ENCODE data around the gene DHRS13. TPM values are rescaled to one million over a fixed set of nuclear protein-coding genes. Genes with fewer than 3 reads are reported as not detected.

The DHRS13 gene
- total and polyA plus RNA-seq, 2 donors (not counting 3 experiments of a cell fraction or from before 2014, with no cell fraction given): 7.2 to 9.3 TPM

DNA sequence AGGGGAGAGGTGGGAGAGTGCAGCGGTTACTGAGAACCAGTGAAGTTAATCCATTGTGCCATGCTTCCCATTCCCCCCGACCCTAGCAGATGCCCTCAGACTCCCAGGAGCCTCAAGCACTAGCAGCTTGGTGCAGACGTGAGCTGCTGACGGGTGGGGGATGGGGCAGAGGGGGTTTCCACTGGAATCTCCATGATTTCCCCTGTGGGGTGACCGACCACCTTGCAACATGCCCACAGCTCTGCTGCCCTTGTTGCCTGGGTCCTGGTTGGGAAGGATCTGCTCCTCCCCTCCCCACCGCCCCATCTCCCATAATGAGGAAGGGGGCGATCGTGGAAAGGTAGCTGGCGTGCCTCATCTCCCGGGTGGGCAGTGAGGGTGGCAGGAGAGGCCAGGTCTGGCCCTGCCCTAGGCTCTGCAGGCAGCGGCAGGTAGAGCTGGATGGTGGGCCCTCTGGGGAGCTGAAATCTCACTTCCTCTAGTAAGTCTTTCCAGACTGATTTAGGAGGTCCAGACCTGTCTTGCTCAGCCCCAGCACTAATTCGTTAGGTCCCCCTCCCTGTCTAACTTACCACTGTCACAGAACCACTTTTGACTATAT, 14.9 kb downstream of the DHRS13 start:
- ChIA-PET POLR2A (no interaction called here), CTCF (interaction anchor here (0.7 to 1.7 kb wide), 2 partner anchors 13 to 16 kb away, joined by 3 read pairs; no protein-coding TSS in a partner anchor)
- intact Hi-C loops (cut with micrococcal nuclease): no loop called here

More for the DNA sequence above, 14.9 kb downstream of the DHRS13 start:
- peaks cover 7% of the 10 kb centered on the region for H3K79me2 ChIP-seq (ENCODE audit: control insufficient read depth, insufficient read depth, low read length)
- no peaks in the 10 kb centered on the region for H4K20me1 ChIP-seq (replicated peaks; ENCODE audit: control insufficient read depth, extremely low read depth, insufficient read depth, low read length)
- H3K4me2 ChIP-seq (ENCODE audit: insufficient read depth, low read length): no peak overlapping the region
- DNase-seq (ENCODE audit: low read depth, low spot score): no peak
- H3K4me3 ChIP-seq (replicated peaks in 1 of 3; ENCODE audit: insufficient read depth in 1 of 3, low read depth in 1 of 3, low read length in 3 of 3): no peak overlapping the region
- H3K9me3 ChIP-seq (replicated peaks; ENCODE audit: control insufficient read depth, insufficient read depth, low read length): no peaks in the 10 kb centered on the region
- no peak overlapping the region for H2AFZ ChIP-seq (ENCODE audit: low read depth, low read length)
- no peaks in the 10 kb centered on the region for H3K9me1 ChIP-seq (replicated peaks; ENCODE audit: control insufficient read depth, extremely low read depth, insufficient read depth, low read length)
- peaks cover 29% of the 10 kb centered on the region for H3K4me1 ChIP-seq (ENCODE audit: control insufficient read depth, extremely low read depth, insufficient read depth, low read length)
- no peak overlapping the region for H3K27ac ChIP-seq (ENCODE audit: insufficient read depth, low read depth, low read length)
- no peaks in the 10 kb centered on the region for H3K27me3 ChIP-seq (ENCODE audit: control insufficient read depth in 2 of 2, insufficient read depth in 2 of 2, low read length in 2 of 2)
- H3K36me3 ChIP-seq (ENCODE audit: control insufficient read depth in 2 of 2, extremely low read depth in 1 of 2, insufficient read depth in 2 of 2, low read length in 2 of 2): peaks cover 0 to 24% of the 10 kb centered on the region in 2 experiments
- no peak for TF ChIP-seq MYC (IDR thresholded peaks at IDR 0.05; ENCODE audit: low read depth, low read length)
- TF ChIP-seq, protein P1, sequence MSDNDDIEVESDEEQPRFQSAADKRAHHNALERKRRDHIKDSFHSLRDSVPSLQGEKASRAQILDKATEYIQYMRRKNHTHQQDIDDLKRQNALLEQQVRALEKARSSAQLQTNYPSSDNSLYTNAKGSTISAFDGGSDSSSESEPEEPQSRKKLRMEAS (IDR thresholded peaks at IDR 0.05; ENCODE audit: insufficient read depth, insufficient read length): no peak
- TF ChIP-seq POLR2AphosphoS5 (IDR thresholded peaks at IDR 0.05; ENCODE audit: insufficient read depth, low read depth, low read length): no peak
- TF ChIP-seq CTCF (IDR thresholded peaks at IDR 0.05; ENCODE audit: extremely low read depth in 1 of 2, insufficient read depth in 1 of 2, low read depth in 1 of 2, low read length in 2 of 2): no peak
- no peak for TF ChIP-seq GATA2 (IDR thresholded peaks at IDR 0.05; ENCODE audit: insufficient read depth, insufficient read length, low read depth, low read length)
- TF ChIP-seq EZH2 (IDR thresholded peaks at IDR 0.05; ENCODE audit: borderline replicate concordance, low read depth, low read length, severe bottlenecking): no peak
- no TSS peak for BruUV-seq (replicated peaks)
- FAIRE-seq: no peak
- dilution Hi-C loops (cut with MboI; ENCODE audit: extremely low pct_ligation_motif_present, low sequenced_read_pairs): no loop called here
- no peak overlapping the region for H3K9ac ChIP-seq (replicated peaks; ENCODE audit: extremely low read depth, insufficient read depth, low read length)

All from endothelial cell of umbilical vein (primary cell).